Stimulated activated naive CD8-positive, alpha-beta T cell treated with anti-CD3 and anti-CD28 coated beads, Interleukin-15, Interleukin-2, amounts not matched to agents 100 U/mL and 50 U/mL, for 24 hours (primary cell): ENCODE data around the gene PRKN.

Experiments
- ATAC-seq: fragments of 150-1000 bp; cut with Tn5 transposase; one replicate; pipeline ENCODE4 v1.10.0; 2021
- DNase-seq: peaks from one replicate; pipeline ENCODE4 v3.0.0; 2021

Gene PRKN

DNA sequence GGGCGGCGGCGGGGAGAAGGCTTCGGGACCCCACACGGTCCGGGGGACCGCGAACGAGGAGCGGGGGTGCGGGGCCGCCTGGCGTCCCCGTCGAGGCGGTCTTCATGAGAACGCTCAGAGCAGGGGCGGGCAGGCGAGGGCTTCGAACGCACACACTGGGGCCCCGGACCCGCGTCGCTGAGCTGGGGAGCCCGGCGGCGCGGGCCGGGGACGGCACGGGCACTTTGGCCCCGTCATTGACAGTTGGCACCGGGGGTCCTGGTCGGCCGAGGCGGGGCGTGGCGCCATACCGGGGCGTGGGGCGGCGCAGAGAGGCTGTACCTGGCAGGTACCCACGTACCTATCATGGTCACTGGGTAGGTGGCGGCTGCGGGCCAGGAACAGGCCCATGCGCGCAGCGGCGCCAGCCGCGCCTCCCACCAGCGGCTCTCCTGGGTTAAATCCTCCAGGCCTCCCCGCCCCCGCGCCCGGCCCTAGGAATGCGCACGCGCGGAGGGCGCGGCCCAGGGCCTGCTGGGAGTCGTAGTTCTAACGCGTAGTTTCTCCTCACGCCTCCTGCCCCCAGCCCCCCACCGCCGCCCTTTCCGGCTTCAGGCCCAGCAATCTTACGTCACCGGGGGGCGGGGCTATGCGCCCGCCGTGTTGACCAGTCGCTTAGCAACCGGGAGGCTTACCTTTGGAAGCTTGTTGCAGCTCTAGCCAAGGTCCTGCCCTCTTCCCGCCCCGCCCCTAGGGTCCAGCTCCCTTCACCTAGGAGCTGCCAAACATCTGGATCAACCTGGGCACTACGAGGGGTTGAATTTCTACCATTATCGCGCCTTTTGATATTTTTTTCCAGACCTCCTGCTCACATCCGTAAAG, at the start of gene PRKN, which contains the start of gene PACRG:
PRKN (minus strand) TSS at position 445 of the 861 bp plus-strand sequence.
PACRG (plus strand) TSS at position 653 of the 861 bp plus-strand sequence.
- DNase-seq, result peak; percentile 99
- ATAC-seq, result peak; percentile 97

- no peak for DNase-seq
- ATAC-seq, result no peak
Measured at GRCh38 chr6:162777091-162777490, 49.5 kb upstream of the PRKN start.

- no peak for ATAC-seq
Measured at GRCh38 chr6:162773996-162774395, 46.4 kb upstream of the PRKN start.

GRCh38 chr6:162772466-162772865, 44.9 kb upstream of the PRKN start:
- DNase-seq (no peak), ATAC-seq (no peak)

More at GRCh38 chr6:162773996-162774395, 46.4 kb upstream of the PRKN start:
- no peak for DNase-seq

DNA sequence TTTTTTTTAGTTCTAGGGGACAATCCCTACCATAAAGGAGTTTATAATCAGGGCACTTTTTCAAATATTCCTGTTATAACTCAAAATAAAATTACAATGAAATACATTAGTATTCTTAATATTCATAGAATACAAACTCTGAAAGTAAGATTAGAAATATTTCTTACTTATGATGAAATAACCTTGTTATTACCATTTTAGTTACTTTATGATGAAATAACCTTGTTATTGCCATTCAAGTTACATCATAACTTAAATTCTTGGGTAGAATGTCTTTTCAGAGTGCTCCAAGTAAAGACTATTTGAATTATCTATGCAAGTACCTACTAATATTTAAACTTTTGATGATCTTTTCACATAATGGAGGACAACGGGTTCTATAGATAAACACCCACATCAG, 43.4 kb upstream of the PRKN start:
- DNase-seq, result no peak
- no peak for ATAC-seq

- no peak for ATAC-seq
- DNase-seq, result no peak
Measured at GRCh38 chr6:162770136-162770535, 42.6 kb upstream of the PRKN start.

DNA sequence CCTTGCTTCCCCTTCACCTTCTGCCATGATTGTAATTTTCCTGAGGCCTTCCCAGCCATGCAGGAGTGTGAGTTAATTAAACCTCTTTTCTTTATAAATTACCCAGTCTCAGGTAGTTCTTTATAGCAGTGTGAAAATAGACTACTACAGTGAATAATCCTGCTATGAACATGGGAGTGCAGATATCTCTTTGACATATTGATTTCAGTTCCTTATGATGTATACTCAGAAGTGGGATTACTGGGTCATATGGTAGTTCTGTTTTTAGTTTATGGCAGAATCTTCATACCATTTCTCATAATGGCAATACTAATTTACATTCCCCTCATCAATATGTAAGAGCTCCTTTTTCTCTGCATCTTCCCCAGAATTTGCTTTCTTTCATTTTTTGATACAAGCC, 26.2 kb upstream of the PRKN start:
- DNase-seq, result no peak
- no peak for ATAC-seq

- no peak for ATAC-seq
- no peak for DNase-seq
Measured at GRCh38 chr6:162751211-162751859, 23.8 kb upstream of the PRKN start.

- ATAC-seq (no peak), DNase-seq (no peak)
Measured at GRCh38 chr6:162750776-162751175, 23.2 kb upstream of the PRKN start.

DNA sequence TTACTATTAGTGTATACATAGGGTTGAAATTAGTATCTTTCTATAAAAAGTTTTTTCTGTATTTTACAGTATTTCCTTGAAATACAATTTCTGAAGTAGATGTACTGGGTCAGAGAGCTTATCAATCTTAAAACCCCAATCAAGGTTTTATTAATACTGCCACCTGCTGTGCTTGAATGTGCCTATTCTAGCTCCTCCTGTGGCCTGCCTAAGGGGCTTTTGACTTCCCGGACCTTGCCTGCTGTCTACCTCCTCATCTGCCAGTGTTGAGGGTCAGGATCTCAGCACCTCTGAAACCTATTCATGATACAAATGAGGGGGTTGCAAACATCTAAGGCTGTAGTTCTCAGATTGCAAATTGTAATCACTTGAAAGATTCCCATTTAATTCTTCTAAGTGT, 9.4 kb upstream of the PRKN start:
- DNase-seq (no peak), ATAC-seq (no peak)

DNA sequence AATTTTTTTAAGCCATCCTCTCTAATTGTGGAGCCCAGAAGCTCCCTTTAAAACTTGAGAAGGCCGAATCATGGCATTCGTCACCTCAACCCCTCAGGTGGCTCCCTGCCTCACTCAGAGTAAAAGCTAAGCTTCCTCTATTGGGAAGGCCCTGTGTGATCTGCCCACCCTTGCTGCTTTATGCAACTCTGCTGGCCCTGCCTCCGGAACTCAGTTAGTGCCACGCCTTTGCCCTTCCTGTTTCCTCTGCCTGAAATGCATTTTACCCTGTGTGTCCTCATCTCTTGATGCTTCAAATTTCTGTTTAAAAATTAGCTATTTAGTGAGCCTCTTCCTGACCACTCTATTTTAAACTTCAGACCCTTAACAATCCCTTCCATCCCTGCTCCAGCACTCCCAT, 5.9 kb upstream of the PRKN start:
- DNase-seq (peak; percentile 10), ATAC-seq (peak; percentile 43)

GRCh38 chr6:162730502-162730901, 2.9 kb upstream of the PRKN start:
- DNase-seq, result no peak
- no peak for ATAC-seq

GRCh38 chr6:162728706-162729105, 1.1 kb upstream of the PRKN start:
- ATAC-seq (no peak), DNase-seq (no peak)

GRCh38 chr6:162728197-162728596, 631 bp upstream of the PRKN start:
- ATAC-seq, result no peak
- peak; percentile 6 for DNase-seq

GRCh38 chr6:162726947-162727321, 632 bp downstream of the PRKN start:
- DNase-seq (no peak), ATAC-seq (no peak)

GRCh38 chr6:162722633-162723032, 4.9 kb downstream of the PRKN start:
- no peak for DNase-seq
- ATAC-seq, result no peak

- no peak for DNase-seq
- no peak for ATAC-seq
Measured at GRCh38 chr6:162722226-162722625, 5.3 kb downstream of the PRKN start.

DNA sequence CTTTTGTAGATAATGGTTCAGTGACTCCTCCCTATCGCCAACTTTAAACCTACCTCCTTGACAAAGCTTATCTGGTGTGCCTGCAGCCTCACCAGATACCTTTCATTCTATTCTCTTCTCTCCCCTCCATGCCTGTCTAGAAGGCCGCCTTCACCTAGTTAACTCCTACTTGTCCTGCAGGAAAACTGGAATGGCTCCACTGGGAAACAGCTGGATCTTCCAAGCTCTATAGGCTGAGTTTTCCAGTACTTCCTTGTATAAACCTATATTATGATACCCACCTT, 6.2 kb downstream of the PRKN start:
- ATAC-seq (no peak), DNase-seq (no peak)

DNA sequence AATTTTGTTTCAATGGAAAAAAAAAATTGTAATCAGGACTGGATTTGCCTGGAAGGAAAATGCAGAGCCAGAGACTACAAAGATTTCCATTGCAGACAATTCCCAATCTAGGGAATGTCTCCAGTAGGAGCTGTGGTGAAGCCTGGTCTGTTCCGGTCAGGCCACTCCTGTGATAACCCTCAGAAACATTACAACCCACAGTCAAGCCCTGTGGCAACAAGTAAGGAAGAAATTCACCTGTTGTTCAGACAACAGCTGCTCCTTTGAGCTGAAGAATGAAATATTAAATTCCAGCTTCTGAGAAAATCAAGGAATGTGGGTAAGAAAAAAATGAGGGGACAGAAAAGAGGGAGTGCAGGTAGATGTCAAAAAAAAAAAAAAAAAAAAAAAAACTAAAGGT, 8.0 kb downstream of the PRKN start:
- ATAC-seq, result no peak
- DNase-seq, result no peak

GRCh38 chr6:162715601-162716000, 12.0 kb downstream of the PRKN start:
- ATAC-seq (no peak), DNase-seq (no peak)

DNA sequence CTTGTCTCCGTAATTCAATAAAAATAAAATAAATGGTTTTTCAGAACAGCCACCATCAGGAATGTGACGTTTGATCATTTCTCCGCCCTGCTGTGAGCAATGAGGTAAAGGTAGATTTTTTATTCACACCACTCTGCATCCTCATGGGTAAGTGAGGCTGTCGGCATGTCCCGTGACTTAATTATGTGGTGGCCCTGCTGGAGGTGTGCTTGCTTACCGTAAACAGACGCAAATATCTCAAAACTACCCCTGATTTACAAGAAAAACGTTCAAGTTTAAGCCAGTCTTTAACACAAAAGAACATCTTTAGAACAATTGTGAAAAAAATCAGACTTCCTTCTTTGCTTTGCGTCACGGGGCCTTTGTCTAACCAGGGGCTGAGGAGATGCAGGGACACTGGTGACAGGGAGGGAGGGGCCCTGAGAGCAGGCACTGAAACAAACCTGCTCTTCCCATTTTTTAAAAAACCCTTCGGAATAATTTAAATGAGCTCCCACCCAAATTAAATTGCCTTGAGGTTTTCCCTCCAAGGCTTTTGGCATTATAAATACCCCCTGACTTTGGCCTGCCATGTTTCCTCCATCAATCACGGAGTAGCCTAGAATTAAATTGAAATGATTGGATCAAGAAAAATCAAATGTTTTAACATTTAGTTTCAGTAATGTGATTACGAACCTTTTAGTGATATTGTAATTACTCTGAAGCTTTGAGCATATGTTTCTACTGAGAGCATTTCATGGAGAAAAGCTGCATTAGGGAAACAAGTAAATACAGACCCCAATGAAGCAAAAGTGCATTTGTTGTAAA, 13.4 kb downstream of the PRKN start:
- ATAC-seq, result no peak
- DNase-seq, result no peak

- DNase-seq, result no peak
- no peak for ATAC-seq
Measured at GRCh38 chr6:162712694-162713093, 14.9 kb downstream of the PRKN start.

GRCh38 chr6:162711376-162711775, 16.2 kb downstream of the PRKN start:
- no peak for ATAC-seq
- no peak for DNase-seq
